HepG2 (cell line): ENCODE results near the gene CNNM1. TPM values are rescaled to one million over a fixed set of nuclear protein-coding genes. Genes with fewer than 3 reads are reported as not detected.

Source experiments
- KLF6 ChIP-seq: IDR thresholded peaks from 2 replicates; pipeline ENCODE4 v1.8.0; 2016; ENCODE audit warnings: missing biosample characterization, missing genetic modification reagents
- RORA ChIP-seq: sonication (generic); formaldehyde crosslinking; IDR thresholded peaks from 2 replicates; pipeline ENCODE4 v1.5.0; 2020; ENCODE audit warnings: mild to moderate bottlenecking, missing genetic modification reagents, moderate library complexity
- ZNF543 ChIP-seq: sonication (generic); formaldehyde crosslinking; IDR thresholded peaks from 2 replicates; pipeline ENCODE4 v1.4.0; 2020; ENCODE audit warnings: mild to moderate bottlenecking, missing genetic modification reagents
- ZNF552 ChIP-seq: sonication (generic); formaldehyde crosslinking; IDR thresholded peaks from 2 replicates; pipeline ENCODE4 v1.9.0; 2022; ENCODE audit warnings: missing genetic modification reagents, mild to moderate bottlenecking, borderline replicate concordance
- ZNF709 ChIP-seq: sonication (generic); formaldehyde crosslinking; IDR thresholded peaks from 2 replicates; pipeline ENCODE4 v1.5.0; 2020; ENCODE audit warnings: mild to moderate bottlenecking, missing genetic modification reagents
- ZSCAN21 ChIP-seq: sonication (generic); formaldehyde crosslinking; IDR thresholded peaks from 2 replicates; pipeline ENCODE4 v1.8.0; 2022; ENCODE audit warnings: mild to moderate bottlenecking, missing genetic modification reagents, moderate library complexity, borderline replicate concordance
- polyA plus RNA-seq, 8 experiments: library from polyadenylated mRNA; depleted of rRNA in 3 of 8; stranded (reverse) in 7 of 8; unstranded in 1 of 8; fragments of >200 nt; fragmentation: Illumina TruSeq in 4 of 8; extraction: Trizol in 4 of 8; gene quantifications; 2 replicates each; pipeline versions ENCODE4 v1.2.1 to v1.2.3, GENCODE V29; 2011 to 2016; ENCODE audit warnings: low read depth in 4 of 8, missing spikeins in 1 of 8, mixed read lengths in 1 of 8; ENCODE audit not compliant: insufficient read depth in 1 of 8
- total RNA-seq, 5 experiments: library from RNA; depleted of rRNA; stranded (reverse); fragments of >200 nt; fragmentation: Illumina TruSeq; extraction: Trizol; gene quantifications; 2 replicates each; pipeline ENCODE4 v1.2.3, GENCODE V29; 2016; ENCODE audit warnings: low read depth in 1 of 5
- TF ChIP-seq, protein P1 (sequence below): sonication (generic); formaldehyde crosslinking; IDR thresholded peaks from 2 replicates; pipeline ENCODE4 v1.8.1; 2023; ENCODE audit warnings: mild to moderate bottlenecking, inconsistent platforms, moderate library complexity, missing genetic modification reagents, borderline replicate concordance
- TF ChIP-seq, protein P2 (sequence below): sonication (generic); formaldehyde crosslinking; IDR thresholded peaks from 2 replicates; pipeline ENCODE4 v1.5.1; 2020; ENCODE audit warnings: missing genetic modification reagents, mild to moderate bottlenecking, borderline replicate concordance
- TF ChIP-seq, protein P3 (sequence below): sonication (generic); formaldehyde crosslinking; IDR thresholded peaks from 2 replicates; pipeline ENCODE4 v1.5.0; 2020; ENCODE audit warnings: mild to moderate bottlenecking, missing genetic modification reagents, borderline replicate concordance
- TF ChIP-seq, protein P4 (sequence below): sonication (generic); formaldehyde crosslinking; IDR thresholded peaks from 2 replicates; pipeline ENCODE4 v1.8.0; 2022; ENCODE audit warnings: low read depth, missing genetic modification reagents
- TF ChIP-seq, protein P5 (sequence below): sonication (generic); formaldehyde crosslinking; IDR thresholded peaks from 2 replicates; pipeline ENCODE4 v1.4.0; 2020; ENCODE audit warnings: missing genetic modification reagents
- TF ChIP-seq, protein P6 (sequence below): IDR thresholded peaks from 2 replicates; pipeline ENCODE4 v1.6.1; 2016; ENCODE audit warnings: mild to moderate bottlenecking

CNNM1 gene
- total and polyA plus RNA-seq, 2 of the 13 experiments (the other 11 are each of a cell fraction or from before 2014, with no cell fraction given): 4.3 to 9.6 TPM

DNA sequence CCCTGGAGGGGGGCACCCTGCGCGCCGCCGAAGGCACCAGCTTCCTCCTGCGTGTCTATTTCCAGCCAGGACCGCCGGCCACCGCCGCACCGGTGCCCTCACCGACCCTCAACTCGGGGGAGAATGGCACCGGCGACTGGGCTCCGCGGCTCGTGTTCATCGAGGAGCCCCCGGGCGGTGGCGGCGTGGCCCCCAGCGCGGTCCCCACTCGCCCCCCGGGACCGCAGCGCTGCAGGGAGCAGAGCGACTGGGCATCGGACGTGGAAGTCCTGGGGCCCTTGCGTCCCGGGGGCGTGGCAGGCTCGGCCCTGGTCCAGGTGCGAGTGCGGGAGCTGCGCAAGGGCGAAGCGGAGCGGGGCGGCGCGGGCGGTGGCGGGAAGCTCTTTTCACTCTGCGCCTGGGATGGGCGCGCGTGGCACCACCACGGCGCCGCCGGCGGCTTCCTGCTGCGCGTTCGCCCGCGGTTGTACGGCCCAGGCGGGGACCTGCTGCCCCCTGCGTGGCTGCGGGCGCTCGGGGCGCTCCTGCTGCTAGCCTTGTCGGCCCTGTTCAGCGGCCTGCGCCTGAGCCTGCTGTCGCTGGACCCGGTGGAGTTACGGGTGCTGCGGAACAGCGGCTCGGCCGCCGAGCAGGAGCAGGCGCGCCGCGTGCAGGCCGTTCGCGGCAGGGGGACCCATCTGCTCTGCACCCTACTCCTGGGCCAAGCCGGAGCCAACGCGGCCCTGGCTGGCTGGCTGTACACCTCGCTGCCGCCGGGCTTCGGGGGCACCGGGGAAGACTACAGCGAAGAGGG lies 594 bp downstream of the CNNM1 start (continued):
- TF ChIP-seq, protein P1, sequence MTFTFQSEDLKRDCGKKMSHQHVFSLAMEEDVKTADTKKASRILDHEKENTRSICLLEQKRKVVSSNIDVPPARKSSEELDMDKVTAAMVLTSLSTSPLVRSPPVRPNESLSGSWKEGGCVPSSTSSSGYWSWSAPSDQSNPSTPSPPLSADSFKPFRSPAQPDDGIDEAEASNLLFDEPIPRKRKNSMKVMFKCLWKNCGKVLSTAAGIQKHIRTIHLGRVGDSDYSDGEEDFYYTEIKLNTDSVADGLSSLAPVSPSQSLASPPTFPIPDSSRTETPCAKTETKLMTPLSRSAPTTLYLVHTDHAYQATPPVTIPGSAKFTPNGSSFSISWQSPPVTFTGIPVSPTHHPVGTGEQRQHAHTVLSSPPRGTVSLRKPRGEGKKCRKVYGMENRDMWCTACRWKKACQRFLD (CRISPR knock-in tag): peak; percentile 18; the same call in 1 of the 2 replicates
- 0 out of 2 replicates have a peak, but pooled peaks have one; percentile 20 for TF ChIP-seq KLF6 (CRISPR knock-in tag)
- TF ChIP-seq ZNF552 (CRISPR knock-in tag): no peak
- TF ChIP-seq, protein P2, sequence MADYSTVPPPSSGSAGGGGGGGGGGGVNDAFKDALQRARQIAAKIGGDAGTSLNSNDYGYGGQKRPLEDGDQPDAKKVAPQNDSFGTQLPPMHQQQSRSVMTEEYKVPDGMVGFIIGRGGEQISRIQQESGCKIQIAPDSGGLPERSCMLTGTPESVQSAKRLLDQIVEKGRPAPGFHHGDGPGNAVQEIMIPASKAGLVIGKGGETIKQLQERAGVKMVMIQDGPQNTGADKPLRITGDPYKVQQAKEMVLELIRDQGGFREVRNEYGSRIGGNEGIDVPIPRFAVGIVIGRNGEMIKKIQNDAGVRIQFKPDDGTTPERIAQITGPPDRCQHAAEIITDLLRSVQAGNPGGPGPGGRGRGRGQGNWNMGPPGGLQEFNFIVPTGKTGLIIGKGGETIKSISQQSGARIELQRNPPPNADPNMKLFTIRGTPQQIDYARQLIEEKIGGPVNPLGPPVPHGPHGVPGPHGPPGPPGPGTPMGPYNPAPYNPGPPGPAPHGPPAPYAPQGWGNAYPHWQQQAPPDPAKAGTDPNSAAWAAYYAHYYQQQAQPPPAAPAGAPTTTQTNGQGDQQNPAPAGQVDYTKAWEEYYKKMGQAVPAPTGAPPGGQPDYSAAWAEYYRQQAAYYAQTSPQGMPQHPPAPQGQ (CRISPR knock-in tag): no peak
- TF ChIP-seq RORA (CRISPR knock-in tag): no peak
- peak; percentile 71 for TF ChIP-seq ZSCAN21 (CRISPR knock-in tag)
- TF ChIP-seq, protein P3, sequence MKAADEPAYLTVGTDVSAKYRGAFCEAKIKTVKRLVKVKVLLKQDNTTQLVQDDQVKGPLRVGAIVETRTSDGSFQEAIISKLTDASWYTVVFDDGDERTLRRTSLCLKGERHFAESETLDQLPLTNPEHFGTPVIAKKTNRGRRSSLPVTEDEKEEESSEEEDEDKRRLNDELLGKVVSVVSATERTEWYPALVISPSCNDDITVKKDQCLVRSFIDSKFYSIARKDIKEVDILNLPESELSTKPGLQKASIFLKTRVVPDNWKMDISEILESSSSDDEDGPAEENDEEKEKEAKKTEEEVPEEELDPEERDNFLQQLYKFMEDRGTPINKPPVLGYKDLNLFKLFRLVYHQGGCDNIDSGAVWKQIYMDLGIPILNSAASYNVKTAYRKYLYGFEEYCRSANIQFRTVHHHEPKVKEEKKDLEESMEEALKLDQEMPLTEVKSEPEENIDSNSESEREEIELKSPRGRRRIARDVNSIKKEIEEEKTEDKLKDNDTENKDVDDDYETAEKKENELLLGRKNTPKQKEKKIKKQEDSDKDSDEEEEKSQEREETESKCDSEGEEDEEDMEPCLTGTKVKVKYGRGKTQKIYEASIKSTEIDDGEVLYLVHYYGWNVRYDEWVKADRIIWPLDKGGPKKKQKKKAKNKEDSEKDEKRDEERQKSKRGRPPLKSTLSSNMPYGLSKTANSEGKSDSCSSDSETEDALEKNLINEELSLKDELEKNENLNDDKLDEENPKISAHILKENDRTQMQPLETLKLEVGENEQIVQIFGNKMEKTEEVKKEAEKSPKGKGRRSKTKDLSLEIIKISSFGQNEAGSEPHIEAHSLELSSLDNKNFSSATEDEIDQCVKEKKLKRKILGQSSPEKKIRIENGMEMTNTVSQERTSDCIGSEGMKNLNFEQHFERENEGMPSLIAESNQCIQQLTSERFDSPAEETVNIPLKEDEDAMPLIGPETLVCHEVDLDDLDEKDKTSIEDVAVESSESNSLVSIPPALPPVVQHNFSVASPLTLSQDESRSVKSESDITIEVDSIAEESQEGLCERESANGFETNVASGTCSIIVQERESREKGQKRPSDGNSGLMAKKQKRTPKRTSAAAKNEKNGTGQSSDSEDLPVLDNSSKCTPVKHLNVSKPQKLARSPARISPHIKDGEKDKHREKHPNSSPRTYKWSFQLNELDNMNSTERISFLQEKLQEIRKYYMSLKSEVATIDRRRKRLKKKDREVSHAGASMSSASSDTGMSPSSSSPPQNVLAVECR (CRISPR knock-in tag): peak; percentile 65
- peak; percentile 45; the same call in 1 of the 2 replicates for TF ChIP-seq ZNF543
- TF ChIP-seq, protein P4, sequence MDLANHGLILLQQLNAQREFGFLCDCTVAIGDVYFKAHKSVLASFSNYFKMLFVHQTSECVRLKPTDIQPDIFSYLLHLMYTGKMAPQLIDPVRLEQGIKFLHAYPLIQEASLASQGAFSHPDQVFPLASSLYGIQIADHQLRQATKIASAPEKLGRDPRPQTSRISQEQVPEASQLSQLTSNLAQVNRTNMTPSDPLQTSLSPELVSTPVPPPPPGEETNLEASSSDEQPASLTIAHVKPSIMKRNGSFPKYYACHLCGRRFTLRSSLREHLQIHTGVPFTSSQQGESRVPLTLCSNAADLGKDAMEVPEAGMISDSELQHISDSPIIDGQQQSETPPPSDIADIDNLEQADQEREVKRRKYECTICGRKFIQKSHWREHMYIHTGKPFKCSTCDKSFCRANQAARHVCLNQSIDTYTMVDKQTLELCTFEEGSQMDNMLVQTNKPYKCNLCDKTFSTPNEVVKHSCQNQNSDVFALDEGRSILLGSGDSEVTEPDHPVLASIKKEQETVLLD (CRISPR knock-in tag): no peak
- peak; percentile 87; the same call in 1 of the 2 replicates for TF ChIP-seq ZNF709 (CRISPR knock-in tag)
- TF ChIP-seq, protein P5, sequence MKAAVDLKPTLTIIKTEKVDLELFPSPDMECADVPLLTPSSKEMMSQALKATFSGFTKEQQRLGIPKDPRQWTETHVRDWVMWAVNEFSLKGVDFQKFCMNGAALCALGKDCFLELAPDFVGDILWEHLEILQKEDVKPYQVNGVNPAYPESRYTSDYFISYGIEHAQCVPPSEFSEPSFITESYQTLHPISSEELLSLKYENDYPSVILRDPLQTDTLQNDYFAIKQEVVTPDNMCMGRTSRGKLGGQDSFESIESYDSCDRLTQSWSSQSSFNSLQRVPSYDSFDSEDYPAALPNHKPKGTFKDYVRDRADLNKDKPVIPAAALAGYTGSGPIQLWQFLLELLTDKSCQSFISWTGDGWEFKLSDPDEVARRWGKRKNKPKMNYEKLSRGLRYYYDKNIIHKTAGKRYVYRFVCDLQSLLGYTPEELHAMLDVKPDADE (CRISPR knock-in tag): 0 out of 2 replicates have a peak, but pooled peaks have one; percentile 19
- TF ChIP-seq, protein P6, sequence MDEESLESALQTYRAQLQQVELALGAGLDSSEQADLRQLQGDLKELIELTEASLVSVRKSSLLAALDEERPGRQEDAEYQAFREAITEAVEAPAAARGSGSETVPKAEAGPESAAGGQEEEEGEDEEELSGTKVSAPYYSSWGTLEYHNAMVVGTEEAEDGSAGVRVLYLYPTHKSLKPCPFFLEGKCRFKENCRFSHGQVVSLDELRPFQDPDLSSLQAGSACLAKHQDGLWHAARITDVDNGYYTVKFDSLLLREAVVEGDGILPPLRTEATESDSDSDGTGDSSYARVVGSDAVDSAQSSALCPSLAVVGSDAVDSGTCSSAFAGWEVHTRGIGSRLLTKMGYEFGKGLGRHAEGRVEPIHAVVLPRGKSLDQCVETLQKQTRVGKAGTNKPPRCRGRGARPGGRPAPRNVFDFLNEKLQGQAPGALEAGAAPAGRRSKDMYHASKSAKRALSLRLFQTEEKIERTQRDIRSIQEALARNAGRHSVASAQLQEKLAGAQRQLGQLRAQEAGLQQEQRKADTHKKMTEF (CRISPR knock-in tag): no peak
